SK-N-MC (cell line): ENCODE results near the gene TMEM271.

Experiments used
- DNase-seq: peaks from one replicate; pipeline ENCODE4 v3.0.0-alpha.2; 2011; ENCODE audit warnings: low read depth, low spot score
- H3K27ac ChIP-seq: fragments of 200-600 bp; sonication (generic); 2 replicates; pipeline ENCODE4 v1.5.1; 2016; ENCODE audit warnings: mixed run types
- H3K36me3 ChIP-seq: fragments of 200-600 bp; sonication (generic); 2 replicates; pipeline ENCODE4 v1.6.1; 2017; ENCODE audit warnings: antibody characterized with exemption, low read length, mixed read lengths; ENCODE audit not compliant: insufficient read depth
- H3K4me3 ChIP-seq: fragments of 200-600 bp; sonication (generic); 2 replicates; pipeline ENCODE4 v1.5.1; 2016
- H3K9ac ChIP-seq: fragments of 200-600 bp; sonication (generic); 2 replicates; pipeline ENCODE4 v1.8.0; 2017; ENCODE audit warnings: mixed run types, mixed read lengths; ENCODE audit not compliant: insufficient read length
- H3K9me3 ChIP-seq: fragments of 200-600 bp; sonication (generic); 2 replicates; pipeline ENCODE4 v1.6.1; 2017; ENCODE audit warnings: low read depth, mild to moderate bottlenecking, antibody characterized with exemption, low read length, moderate library complexity, mixed read lengths
- EZH2 ChIP-seq: fragments of 200-600 bp; sonication (generic); IDR thresholded peaks from one replicate; pipeline ENCODE4 v1.6.1; 2017; ENCODE audit warnings: antibody characterized with exemption
- FOXP2 ChIP-seq: optimal IDR thresholded peaks from 2 replicates; pipeline ENCODE3; 2011; ENCODE audit warnings: mild to moderate bottlenecking, moderate library complexity; ENCODE audit not compliant: insufficient read depth; ENCODE audit errors: extremely low read length, control extremely low read depth
- POLR2AphosphoS5 ChIP-seq: IDR thresholded peaks from 2 replicates; pipeline ENCODE4 v1.6.1; 2012; ENCODE audit warnings: mild to moderate bottlenecking, low read depth, low read length, borderline replicate concordance

TMEM271 gene

GRCh38 chr4:576245-576821 lies at the start of gene TMEM271:
Gene TMEM271, minus strand, starts transcription at chr4:576295. Its CDS starts 233 bp downstream, at chr4:576062.
- H3K27ac ChIP-seq: peak within 1 kb of the TSS; percentile 90
- TF ChIP-seq POLR2AphosphoS5 (no peak), FOXP2 (peak; percentile 31)

GRCh38 chr4:625631-626161 lies 49.6 kb upstream of the TMEM271 start:
- Histone ChIP-seq H3K27ac (no peak overlapping the region), H3K9ac (no peak overlapping the region), H3K9me3 (no peaks in the 10 kb centered on the region), H3K36me3 (no peaks in the 10 kb centered on the region), H3K4me3 (no peak overlapping the region)
- TF ChIP-seq EZH2: no peak
- TF ChIP-seq POLR2AphosphoS5: no peak
- no peak for TF ChIP-seq FOXP2
- DNase-seq: no peak

More at GRCh38 chr4:576245-576821, at the start of gene TMEM271:
- DNase-seq: no peak
- H3K36me3 ChIP-seq: peaks cover under 1% of the 10 kb centered on the region; the same call in 1 of the 2 replicates
- H3K4me3 ChIP-seq: peak within 1 kb of the TSS; percentile 88
- no peaks in the 10 kb centered on the region for H3K9me3 ChIP-seq
- H3K9ac ChIP-seq: peak within 1 kb of the TSS; percentile 71

- H3K27ac ChIP-seq: no peak within 1 kb of the TSS
- no peaks in the 10 kb centered on the region for H3K9me3 ChIP-seq
- no peak for DNase-seq
These were observed 48.9 kb upstream of the TMEM271 start, which contains the start of gene PDE6B for GRCh38 chr4:624705-625590. Gene PDE6B, plus strand, starts transcription at chr4:625573. Its CDS starts 54 bp downstream, at chr4:625627.

GRCh38 chr4:623914-624566 lies 47.9 kb upstream of the TMEM271 start:
- Histone ChIP-seq H3K27ac (no peak overlapping the region), H3K9me3 (no peaks in the 10 kb centered on the region), H3K36me3 (no peaks in the 10 kb centered on the region), H3K9ac (no peak overlapping the region), H3K4me3 (no peak overlapping the region)
- DNase-seq: no peak
- TF ChIP-seq POLR2AphosphoS5 (no peak), EZH2 (no peak), FOXP2 (no peak)

More at GRCh38 chr4:624705-625590, 48.9 kb upstream of the TMEM271 start, which contains the start of gene PDE6B:
- no peak within 1 kb of the TSS for H3K4me3 ChIP-seq
- no peak within 1 kb of the TSS for H3K9ac ChIP-seq
- TF ChIP-seq EZH2: no peak
- TF ChIP-seq FOXP2: no peak
- no peak for TF ChIP-seq POLR2AphosphoS5
- H3K36me3 ChIP-seq: no peaks in the 10 kb centered on the region

GRCh38 chr4:622996-623913 lies 47.2 kb upstream of the TMEM271 start:
- no peak for TF ChIP-seq POLR2AphosphoS5
- TF ChIP-seq FOXP2: no peak
- TF ChIP-seq EZH2: no peak
- no peak overlapping the region for H3K9ac ChIP-seq
- no peaks in the 10 kb centered on the region for H3K9me3 ChIP-seq
- no peak overlapping the region for H3K4me3 ChIP-seq
- no peak for DNase-seq
- no peaks in the 10 kb centered on the region for H3K36me3 ChIP-seq
- H3K27ac ChIP-seq: no peak overlapping the region

DNA sequence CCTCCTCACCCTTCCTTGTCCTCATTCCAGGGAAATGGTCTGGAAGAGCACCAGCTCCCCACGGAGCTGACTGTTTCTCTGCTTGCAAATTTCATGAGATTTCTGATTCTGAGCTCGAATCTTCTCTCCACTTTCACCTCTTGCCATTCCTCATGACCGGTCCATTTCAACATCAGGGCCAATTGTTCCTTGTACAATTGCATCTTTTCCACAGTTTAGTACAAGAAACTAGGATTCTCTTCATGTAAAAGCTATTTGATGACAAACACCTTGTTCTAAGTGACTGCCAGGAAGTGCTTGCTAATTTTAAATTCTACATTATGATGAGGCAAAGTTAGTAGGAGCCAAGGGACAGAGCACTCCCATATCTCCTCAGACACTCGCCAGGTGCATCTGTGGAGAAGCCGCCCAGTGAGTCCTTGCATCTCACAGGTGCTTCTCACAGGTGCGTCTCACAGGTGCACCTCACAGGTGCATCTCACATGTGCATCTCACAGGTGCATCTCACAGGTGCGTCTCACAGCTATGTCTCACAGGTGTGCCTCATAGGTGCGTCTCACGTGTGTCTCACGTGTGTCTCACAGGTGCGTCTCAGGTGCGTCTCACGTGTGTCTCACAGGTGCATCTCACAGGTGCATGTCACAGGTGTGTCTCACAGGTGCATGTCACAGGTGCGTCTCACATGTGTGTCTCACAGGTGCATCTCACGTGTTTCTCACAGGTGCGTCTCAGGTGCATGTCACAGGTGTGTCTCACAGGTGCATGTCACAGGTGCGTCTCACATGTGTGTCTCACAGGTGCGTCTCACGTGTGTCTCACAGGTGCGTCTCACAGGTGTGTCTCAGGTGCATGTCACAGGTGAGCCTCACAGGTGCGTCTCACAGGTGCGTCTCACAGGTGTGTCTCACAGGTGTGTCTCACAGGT lies 46.2 kb upstream of the TMEM271 start:
- no peak overlapping the region for H3K9ac ChIP-seq

More for the DNA sequence above, 46.2 kb upstream of the TMEM271 start:
- no peak for TF ChIP-seq FOXP2
- no peak for TF ChIP-seq EZH2
- no peak for TF ChIP-seq POLR2AphosphoS5
- Histone ChIP-seq H3K27ac (no peak overlapping the region), H3K4me3 (no peak overlapping the region), H3K36me3 (no peaks in the 10 kb centered on the region), H3K9me3 (no peaks in the 10 kb centered on the region)
- DNase-seq: no peak
